Peyer's patch (tissue), 4 donors: ENCODE measurements around the gene POU3F3.

Source experiments
- POLR2A ChIP-seq, 2 donors: fragments of 450-650 bp; IDR thresholded peaks; one replicate each; pipeline ENCODE4 v1.5.1; 2017; ENCODE audit warnings: antibody characterized with exemption in 2 of 2, mild to moderate bottlenecking in 2 of 2, moderate library complexity in 2 of 2
- TF ChIP-seq, protein P1 (sequence below), 6 experiments: fragments of 450-650 bp in 4 of 6; fragments of 200-600 bp in 2 of 6; sonication (generic) in 1 of 6; IDR thresholded peaks; one replicate each; pipeline ENCODE4 v1.5.1; 2017 to 2019; ENCODE audit warnings: antibody characterized with exemption in 6 of 6, mild to moderate bottlenecking in 3 of 6, moderate library complexity in 1 of 6

- TF ChIP-seq, protein P1, sequence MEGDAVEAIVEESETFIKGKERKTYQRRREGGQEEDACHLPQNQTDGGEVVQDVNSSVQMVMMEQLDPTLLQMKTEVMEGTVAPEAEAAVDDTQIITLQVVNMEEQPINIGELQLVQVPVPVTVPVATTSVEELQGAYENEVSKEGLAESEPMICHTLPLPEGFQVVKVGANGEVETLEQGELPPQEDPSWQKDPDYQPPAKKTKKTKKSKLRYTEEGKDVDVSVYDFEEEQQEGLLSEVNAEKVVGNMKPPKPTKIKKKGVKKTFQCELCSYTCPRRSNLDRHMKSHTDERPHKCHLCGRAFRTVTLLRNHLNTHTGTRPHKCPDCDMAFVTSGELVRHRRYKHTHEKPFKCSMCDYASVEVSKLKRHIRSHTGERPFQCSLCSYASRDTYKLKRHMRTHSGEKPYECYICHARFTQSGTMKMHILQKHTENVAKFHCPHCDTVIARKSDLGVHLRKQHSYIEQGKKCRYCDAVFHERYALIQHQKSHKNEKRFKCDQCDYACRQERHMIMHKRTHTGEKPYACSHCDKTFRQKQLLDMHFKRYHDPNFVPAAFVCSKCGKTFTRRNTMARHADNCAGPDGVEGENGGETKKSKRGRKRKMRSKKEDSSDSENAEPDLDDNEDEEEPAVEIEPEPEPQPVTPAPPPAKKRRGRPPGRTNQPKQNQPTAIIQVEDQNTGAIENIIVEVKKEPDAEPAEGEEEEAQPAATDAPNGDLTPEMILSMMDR (IDR thresholded peaks at IDR 0.05): no peak
- no peak for TF ChIP-seq POLR2A (IDR thresholded peaks at IDR 0.05)
Measured at GRCh38 chr2:104840156-104840555, 13.8 kb upstream of the POU3F3 start.
